ENCODE results near the gene SMARCA4.
"Not testable (repeated sequence)": the region's sequence is repeated elsewhere in the genome, so short reads cannot be mapped to it uniquely, and the experiment has no call there.

The SMARCA4 gene

GRCh38 chr19:11078893-11079292 lies 118.1 kb downstream of the SMARCA4 start:
- DNase-seq, result no peak

- DNase-seq, result no peak
These were observed 119.2 kb downstream of the SMARCA4 start for GRCh38 chr19:11079999-11080398.

DNA sequence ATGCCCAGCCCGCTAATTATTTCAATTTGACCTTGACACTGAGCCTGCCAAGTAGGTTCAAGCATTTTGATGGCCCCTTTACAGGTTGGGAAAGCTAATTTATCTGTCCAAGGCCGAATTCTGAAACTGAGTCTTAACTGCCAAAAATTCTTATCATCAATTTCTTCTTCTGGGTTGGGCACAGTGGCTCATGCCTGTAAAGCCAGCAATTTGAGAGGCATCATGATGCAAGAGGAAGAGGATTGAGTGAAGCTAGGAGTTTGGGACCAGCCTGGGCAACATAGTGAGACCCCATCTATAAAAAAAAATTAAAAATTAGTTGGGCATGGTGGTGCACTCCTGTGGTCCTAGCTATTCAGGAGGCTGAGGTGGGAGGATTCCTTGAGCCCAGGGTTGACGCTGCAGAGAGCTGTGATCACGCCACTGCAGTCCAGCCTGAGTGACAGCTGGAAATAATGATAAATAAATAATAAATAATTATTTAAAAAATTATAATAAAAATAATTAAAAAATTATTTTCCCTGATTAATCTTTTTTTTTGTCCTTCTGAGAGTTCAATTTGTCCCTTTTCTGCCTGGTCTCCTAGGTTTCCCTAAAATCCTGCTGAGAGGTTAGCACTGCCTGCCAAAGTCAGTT lies 127.2 kb downstream of the SMARCA4 start:
- DNase-seq, result no peak

GRCh38 chr19:11088506-11089253 lies 127.8 kb downstream of the SMARCA4 start:
- no peak for DNase-seq

GRCh38 chr19:11089254-11090013 lies 128.6 kb downstream of the SMARCA4 start, which contains the start of gene LDLR:
TSS of gene LDLR (plus strand) at chr19:11089463. CDS start at chr19:11089549, 86 bp downstream.
- peak; percentile 92 for DNase-seq

GRCh38 chr19:11090014-11090263 lies 129.1 kb downstream of the SMARCA4 start:
- not testable (repeated sequence) for DNase-seq

DNA sequence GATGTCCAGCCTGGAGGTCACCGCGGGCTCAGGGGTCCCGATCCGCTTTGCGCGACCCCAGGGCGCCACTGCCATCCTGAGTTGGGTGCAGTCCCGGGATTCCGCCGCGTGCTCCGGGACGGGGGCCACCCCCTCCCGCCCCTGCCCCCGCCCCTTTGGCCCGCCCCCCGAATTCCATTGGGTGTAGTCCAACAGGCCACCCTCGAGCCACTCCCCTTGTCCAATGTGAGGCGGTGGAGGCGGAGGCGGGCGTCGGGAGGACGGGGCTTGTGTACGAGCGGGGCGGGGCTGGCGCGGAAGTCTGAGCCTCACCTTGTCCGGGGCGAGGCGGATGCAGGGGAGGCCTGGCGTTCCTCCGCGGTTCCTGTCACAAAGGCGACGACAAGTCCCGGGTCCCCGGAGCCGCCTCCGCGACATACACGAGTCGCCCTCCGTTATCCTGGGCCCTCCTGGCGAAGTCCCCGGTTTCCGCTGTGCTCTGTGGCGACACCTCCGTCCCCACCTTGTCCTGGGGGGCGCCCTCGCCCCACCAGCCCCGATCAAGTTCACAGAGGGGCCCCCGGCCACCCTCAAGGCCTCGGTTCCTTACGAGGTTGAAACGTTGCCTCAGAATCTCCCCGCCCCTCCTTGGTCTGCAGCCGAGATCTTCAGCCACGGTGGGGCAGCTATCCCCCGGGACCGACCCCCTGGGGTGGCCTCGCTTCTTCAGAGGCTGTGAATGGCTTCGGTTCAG lies 129.6 kb downstream of the SMARCA4 start:
- DNase-seq, result peak; percentile 98

- peak; percentile 55 for DNase-seq
These were observed 130.3 kb downstream of the SMARCA4 start for GRCh38 chr19:11090997-11091702.

DNA sequence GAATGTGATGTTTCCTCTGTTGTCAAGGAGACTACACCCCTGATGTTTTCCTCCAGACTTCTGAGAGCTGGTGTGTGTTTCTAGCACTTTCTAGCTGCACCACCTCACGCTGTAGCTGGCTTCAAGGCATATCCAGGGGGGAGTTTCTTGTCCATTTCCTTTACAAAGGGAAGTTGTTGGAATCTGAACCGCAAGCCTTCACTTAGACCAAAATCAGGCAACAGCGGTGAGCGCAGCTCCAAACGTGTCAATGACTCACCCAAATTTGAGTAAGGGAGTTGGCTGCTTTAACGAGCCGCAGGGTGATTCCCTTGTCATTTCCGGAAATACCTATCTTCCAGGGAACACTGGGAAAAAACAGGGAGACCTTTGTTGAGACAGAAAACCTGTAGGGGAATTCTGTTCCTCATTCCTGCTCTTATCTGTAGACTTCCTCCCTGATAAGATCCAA lies 130.9 kb downstream of the SMARCA4 start:
- DNase-seq, result peak; percentile 90

DNA sequence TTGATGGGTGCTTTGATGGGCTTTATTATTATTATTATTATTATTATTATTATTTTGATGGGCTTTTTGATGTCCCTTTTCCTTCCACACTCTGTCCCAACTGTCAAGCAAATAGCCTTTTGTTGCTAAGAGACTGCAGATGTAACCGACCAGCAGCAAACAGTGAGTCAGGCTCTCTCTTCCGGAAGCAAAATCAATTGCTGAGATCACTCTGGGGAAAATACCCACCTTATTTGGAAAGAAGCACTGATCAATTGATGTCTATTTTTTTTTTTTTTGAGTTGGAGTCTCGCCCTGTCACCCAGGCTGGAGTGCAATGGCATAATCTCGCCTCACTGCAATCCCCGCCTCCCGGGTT lies 131.3 kb downstream of the SMARCA4 start:
- peak; percentile 93 for DNase-seq

- DNase-seq, result peak; percentile 20
These were observed 132.9 kb downstream of the SMARCA4 start for GRCh38 chr19:11093689-11094238.

DNA sequence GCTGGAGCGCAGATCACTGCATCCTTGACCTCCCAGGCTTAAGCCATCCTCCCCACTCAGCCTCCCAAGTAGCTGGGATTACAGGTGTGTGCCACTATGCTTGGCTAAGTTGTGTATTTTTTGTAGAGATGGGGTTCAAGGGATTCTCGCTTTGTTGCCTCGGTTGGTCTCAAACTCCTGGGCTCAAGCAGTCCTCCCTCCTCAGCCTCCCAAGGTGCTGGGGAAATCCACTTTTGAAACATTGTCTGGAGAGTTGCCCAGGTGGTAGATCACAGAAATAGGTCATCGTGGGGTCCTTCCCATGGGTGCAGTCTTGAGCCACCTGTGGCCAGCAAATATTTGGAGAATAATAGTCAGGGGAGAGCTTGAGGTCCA lies 133.7 kb downstream of the SMARCA4 start:
- DNase-seq, result no peak

DNA sequence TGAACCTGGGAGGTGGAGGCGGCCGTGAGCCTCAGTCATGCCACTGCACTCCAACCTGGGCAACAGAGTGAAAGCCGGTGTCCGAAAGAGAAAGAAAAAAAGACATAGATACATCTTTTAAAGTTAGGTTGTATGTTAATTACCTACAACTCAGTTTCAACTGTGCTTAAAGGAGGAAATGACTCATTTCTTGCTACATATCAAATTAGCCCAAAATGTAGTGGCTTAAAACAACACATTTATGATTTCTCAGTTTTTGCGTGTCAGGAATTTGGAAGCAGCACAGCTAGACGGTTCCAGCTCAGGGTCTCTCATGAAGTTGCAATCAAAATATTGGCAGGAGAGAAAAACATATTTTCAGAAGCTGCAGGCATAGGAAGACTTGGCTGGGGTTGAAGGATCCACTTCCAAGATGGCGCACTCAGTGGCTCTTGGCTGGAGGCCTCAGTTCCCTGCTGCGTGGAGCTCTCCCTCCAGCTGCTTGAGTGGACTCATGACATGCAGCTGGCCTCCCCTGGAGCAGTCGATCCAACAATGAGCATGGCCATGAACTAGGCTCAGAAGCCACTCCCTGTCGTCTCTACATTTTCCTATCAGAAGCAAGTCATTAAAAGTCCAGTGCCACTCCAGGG lies 135.5 kb downstream of the SMARCA4 start:
- peak; percentile 64 for DNase-seq

DNA sequence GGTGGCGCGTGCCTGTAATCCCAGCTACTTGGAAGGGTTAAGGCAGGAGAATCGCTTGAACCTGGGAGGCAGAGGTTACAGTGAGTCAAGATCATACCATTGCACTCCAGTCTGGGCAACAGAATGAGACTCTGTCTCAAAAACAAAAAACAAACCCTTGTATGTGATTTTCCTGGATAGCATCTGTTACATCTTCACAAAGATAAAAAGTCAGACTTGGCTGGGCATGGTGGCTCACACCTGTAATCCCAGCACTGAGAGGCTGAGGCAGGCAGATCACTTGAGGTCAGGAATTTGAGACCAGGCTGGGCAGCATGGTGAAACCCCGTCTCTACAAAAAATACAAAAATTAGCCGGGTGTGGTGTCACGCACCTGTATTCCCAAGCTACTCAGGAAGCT lies 136.5 kb downstream of the SMARCA4 start:
- DNase-seq, result not testable (repeated sequence)

- no peak for DNase-seq
These were observed 137.5 kb downstream of the SMARCA4 start for GRCh38 chr19:11098327-11098726.

- no peak for DNase-seq
These were observed 138.0 kb downstream of the SMARCA4 start for GRCh38 chr19:11098861-11099260.

- DNase-seq, result no peak
These were observed 139.2 kb downstream of the SMARCA4 start for GRCh38 chr19:11100049-11100448.

DNA sequence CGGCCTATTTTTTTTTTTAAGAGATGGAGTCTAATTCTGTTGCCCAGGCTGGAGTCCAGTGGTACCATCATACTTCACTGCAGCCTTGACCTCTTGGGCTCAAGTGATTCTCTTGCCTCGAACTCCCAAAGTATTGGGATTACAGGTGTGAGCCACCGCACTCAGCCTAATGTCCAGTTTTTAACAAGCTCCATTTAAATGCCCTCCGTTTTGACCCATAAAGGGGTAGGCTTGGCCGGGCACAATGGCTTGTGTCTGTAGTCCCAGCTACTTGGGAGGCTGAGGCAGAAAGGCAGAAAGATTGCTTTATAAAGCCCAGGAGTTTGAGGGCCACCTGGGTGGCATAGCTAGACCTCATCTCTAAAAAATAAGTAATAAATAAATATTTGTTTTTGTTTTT lies 140.2 kb downstream of the SMARCA4 start:
- no peak for DNase-seq

DNA sequence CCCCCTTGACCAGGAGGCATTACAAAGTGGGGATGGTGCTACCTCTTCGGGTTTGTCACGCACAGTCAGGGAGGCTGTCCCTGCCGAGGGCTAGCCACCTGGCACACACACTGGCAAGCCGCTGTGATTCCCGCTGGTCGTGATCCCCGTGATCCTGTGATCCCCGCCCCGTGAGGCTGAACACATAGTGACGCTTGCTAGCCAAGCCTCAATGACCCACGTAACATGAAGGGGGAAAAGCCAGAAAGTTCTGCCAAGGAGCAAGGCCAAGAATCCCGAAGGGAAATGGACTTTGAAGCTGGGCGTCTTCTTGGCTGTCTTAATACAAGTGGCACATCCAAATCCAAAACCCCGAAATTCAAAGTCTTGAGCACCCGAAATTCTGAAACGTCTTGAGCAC lies 142.1 kb downstream of the SMARCA4 start:
- DNase-seq, result no peak

DNA sequence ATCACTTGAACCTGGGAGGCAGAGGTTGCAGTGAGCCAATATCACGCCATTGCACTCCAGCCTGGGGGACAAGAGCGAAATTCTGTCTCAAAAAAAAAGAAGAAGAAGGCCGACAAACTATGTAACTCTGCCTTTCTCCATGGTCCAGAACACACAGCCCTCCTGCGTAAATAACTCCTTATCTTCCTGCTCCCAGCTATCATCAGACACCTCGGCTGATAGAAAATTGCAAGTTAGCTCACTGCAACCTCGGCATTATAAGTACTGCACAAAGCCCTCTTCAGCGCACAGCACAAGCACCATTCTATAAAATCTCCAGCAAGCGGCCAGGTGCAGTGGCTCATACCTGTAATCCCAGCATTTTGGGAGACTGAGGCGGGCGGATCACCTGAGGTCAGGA lies 142.8 kb downstream of the SMARCA4 start:
- DNase-seq, result not testable (repeated sequence)

DNA sequence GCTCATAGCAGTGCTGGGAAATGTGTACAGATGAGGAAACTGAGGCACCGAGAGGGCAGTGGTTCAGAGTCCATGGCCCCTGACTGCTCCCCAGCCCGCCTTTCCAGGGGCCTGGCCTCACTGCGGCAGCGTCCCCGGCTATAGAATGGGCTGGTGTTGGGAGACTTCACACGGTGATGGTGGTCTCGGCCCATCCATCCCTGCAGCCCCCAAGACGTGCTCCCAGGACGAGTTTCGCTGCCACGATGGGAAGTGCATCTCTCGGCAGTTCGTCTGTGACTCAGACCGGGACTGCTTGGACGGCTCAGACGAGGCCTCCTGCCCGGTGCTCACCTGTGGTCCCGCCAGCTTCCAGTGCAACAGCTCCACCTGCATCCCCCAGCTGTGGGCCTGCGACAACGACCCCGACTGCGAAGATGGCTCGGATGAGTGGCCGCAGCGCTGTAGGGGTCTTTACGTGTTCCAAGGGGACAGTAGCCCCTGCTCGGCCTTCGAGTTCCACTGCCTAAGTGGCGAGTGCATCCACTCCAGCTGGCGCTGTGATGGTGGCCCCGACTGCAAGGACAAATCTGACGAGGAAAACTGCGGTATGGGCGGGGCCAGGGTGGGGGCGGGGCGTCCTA lies 144.3 kb downstream of the SMARCA4 start:
- no peak for DNase-seq

All from CD4-positive, alpha-beta T cell treated with Interleukin-17A for 1 hour (primary cell).